SK-N-SH treated with all-trans-retinoic acid at 6 μM for 48 hours (cell line): Measurements from ENCODE around the gene MPST.

ENCODE experiments used
- CREB5 ChIP-seq: fragments of 250-450 bp; sonication (Bioruptor Pico); IDR thresholded peaks from 2 replicates; pipeline ENCODE4 v1.5.1; 2020; ENCODE audit warnings: low read depth, mild to moderate bottlenecking, moderate library complexity
- CSRNP3 ChIP-seq: fragments of 250-450 bp; sonication (Bioruptor Pico); IDR thresholded peaks from 2 replicates; pipeline ENCODE4 v1.5.1; 2021; ENCODE audit warnings: mild to moderate bottlenecking, moderate library complexity
- GLIS3 ChIP-seq: fragments of 250-450 bp; sonication (Bioruptor Pico); IDR thresholded peaks from 2 replicates; pipeline ENCODE4 v1.5.0; 2020; ENCODE audit warnings: mild to moderate bottlenecking, moderate library complexity
- ISL1 ChIP-seq: fragments of 250-450 bp; sonication (Bioruptor Pico); IDR thresholded peaks from 2 replicates; pipeline ENCODE4 v2.1.2; 2022; ENCODE audit warnings: mild to moderate bottlenecking, moderate library complexity
- OSR1 ChIP-seq: fragments of 250-450 bp; sonication (Bioruptor Pico); IDR thresholded peaks from 2 replicates; pipeline ENCODE4 v1.8.0; 2022; ENCODE audit warnings: moderate library complexity, mild to moderate bottlenecking, inconsistent platforms
- PATZ1 ChIP-seq: fragments of 250-450 bp; sonication (Bioruptor Pico); IDR thresholded peaks from 2 replicates; pipeline ENCODE4 v1.8.0; 2020; ENCODE audit warnings: mild to moderate bottlenecking, moderate library complexity, borderline replicate concordance
- PPARA ChIP-seq: fragments of 250-450 bp; sonication (Bioruptor Pico); IDR thresholded peaks from 2 replicates; pipeline ENCODE4 v1.5.0; 2020; ENCODE audit warnings: mild to moderate bottlenecking, borderline replicate concordance
- TCF4 ChIP-seq: fragments of 250-450 bp; sonication (Bioruptor Pico); IDR thresholded peaks from 2 replicates; pipeline ENCODE4 v1.8.0; 2021; ENCODE audit warnings: mild to moderate bottlenecking, moderate library complexity, borderline replicate concordance
- ZC3H10 ChIP-seq: fragments of 250-450 bp; sonication (Bioruptor Pico); IDR thresholded peaks from 2 replicates; pipeline ENCODE4 v1.5.1; 2021; ENCODE audit warnings: mild to moderate bottlenecking, moderate library complexity
- ZFP3 ChIP-seq: fragments of 250-450 bp; sonication (Bioruptor Pico); IDR thresholded peaks from 2 replicates; pipeline ENCODE4 v1.5.0; 2020; ENCODE audit warnings: mild to moderate bottlenecking, moderate library complexity
- ZFP30 ChIP-seq: fragments of 450-650 bp; formaldehyde crosslinking; IDR thresholded peaks from 2 replicates; pipeline ENCODE4 v1.5.0; 2022; ENCODE audit warnings: mild to moderate bottlenecking, moderate library complexity
- ZNF565 ChIP-seq: fragments of 450-650 bp; formaldehyde crosslinking; conservative IDR thresholded peaks from 2 replicates; pipeline ENCODE4 v1.5.0; 2020; ENCODE audit warnings: low read depth, mild to moderate bottlenecking, moderate library complexity
- ZNF8 ChIP-seq: fragments of 450-650 bp; formaldehyde crosslinking; IDR thresholded peaks from 2 replicates; pipeline ENCODE4 v1.5.0; 2020; ENCODE audit warnings: mild to moderate bottlenecking, moderate library complexity

DNA sequence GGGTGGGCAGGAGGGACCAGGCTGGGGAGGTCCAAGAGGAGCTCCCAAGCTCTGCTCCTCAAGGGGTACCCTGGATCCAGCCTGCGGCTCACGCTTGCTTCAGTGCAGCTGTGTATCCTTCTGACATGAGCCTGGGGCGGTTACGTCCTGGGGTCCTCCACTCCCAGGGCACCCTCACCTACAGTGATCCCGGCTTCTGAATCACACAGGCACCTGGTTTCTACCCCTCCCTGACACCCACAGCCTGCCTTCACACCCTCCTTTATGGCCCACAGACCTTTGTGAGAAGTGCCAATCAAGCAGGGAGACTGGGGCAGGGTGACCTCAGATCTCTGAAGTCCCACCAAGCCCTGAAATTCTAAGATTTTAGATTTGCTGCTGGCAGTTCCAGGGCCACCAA lies 1.5 kb downstream of the MPST start:
- TF ChIP-seq ZFP30 (CRISPR knock-in tag), result no peak
- no peak for TF ChIP-seq PATZ1 (CRISPR knock-in tag)
- TF ChIP-seq ZNF565, result no peak
- no peak for TF ChIP-seq ZFP3 (CRISPR knock-in tag)
- TF ChIP-seq PPARA (CRISPR knock-in tag), result no peak
- TF ChIP-seq GLIS3, result no peak
- no peak for TF ChIP-seq ISL1 (CRISPR knock-in tag)
- no peak for TF ChIP-seq CSRNP3 (CRISPR knock-in tag)
- TF ChIP-seq ZNF8 (CRISPR knock-in tag), result no peak
- TF ChIP-seq CREB5 (CRISPR knock-in tag), result no peak
- no peak for TF ChIP-seq ZC3H10 (CRISPR knock-in tag)
- no peak for TF ChIP-seq OSR1 (CRISPR knock-in tag)
- TF ChIP-seq TCF4 (CRISPR knock-in tag), result no peak
